OCI-LY1 (cell line): ENCODE measurements around the gene ETV6.
A peak's percentile ranks its signal among the peaks of the same experiment; 100 is the strongest.

Experiments
- H2AFZ ChIP-seq: fragments of 200-600 bp; sonication (generic), shearing (Covaris generic); 2 replicates; pipeline ENCODE4 v1.6.0; 2014; ENCODE audit warnings: antibody characterized with exemption, mild to moderate bottlenecking, low read length
- H3F3A ChIP-seq: fragments of 200-600 bp; sonication (generic), shearing (Covaris generic); 2 replicates; pipeline ENCODE4 v1.6.0; 2014; ENCODE audit warnings: mild to moderate bottlenecking, antibody characterized with exemption, low read length, moderate library complexity; ENCODE audit not compliant: insufficient read depth
- H3K27ac ChIP-seq: fragments of 200-600 bp; sonication (generic); 2 replicates; pipeline ENCODE4 v1.5.1; 2014; ENCODE audit warnings: low read length, mixed run types, mild to moderate bottlenecking, low read depth; ENCODE audit not compliant: poor library complexity, severe bottlenecking
- H3K27me3 ChIP-seq: fragments of 200-600 bp; sonication (generic); 2 replicates; pipeline ENCODE4 v1.6.0; 2014; ENCODE audit warnings: antibody characterized with exemption, mild to moderate bottlenecking, low read length, moderate library complexity; ENCODE audit not compliant: insufficient read depth
- H3K36me3 ChIP-seq: fragments of 200-600 bp; sonication (generic); 2 replicates; pipeline ENCODE4 v1.6.1; 2014; ENCODE audit warnings: mild to moderate bottlenecking, antibody characterized with exemption, low read length, moderate library complexity, mixed read lengths; ENCODE audit not compliant: insufficient read depth
- H3K4me1 ChIP-seq: fragments of 200-600 bp; sonication (generic); 2 replicates; pipeline ENCODE4 v1.5.1; 2014; ENCODE audit warnings: mild to moderate bottlenecking, low read length, moderate library complexity; ENCODE audit not compliant: insufficient read depth, severe bottlenecking
- H3K4me2 ChIP-seq: fragments of 200-600 bp; sonication (generic), shearing (Covaris generic); 2 replicates; pipeline ENCODE4 v1.6.1; 2014; ENCODE audit warnings: low read length
- H3K4me3 ChIP-seq: fragments of 200-600 bp; sonication (generic); 2 replicates; pipeline ENCODE4 v1.5.1; 2014; ENCODE audit warnings: low read length, low read depth, mild to moderate bottlenecking, mixed read lengths; ENCODE audit not compliant: poor library complexity, severe bottlenecking
- H3K79me2 ChIP-seq: fragments of 200-600 bp; shearing (Covaris generic); 2 replicates; pipeline ENCODE4 v1.6.1; 2016; ENCODE audit warnings: mixed run types, low read length, mixed read lengths; ENCODE audit not compliant: insufficient read depth
- H3K9ac ChIP-seq: fragments of 200-600 bp; sonication (generic), shearing (Covaris generic); 2 replicates; pipeline ENCODE4 v1.6.1; 2014; ENCODE audit warnings: mild to moderate bottlenecking, low read length, mixed read lengths
- H3K9me2 ChIP-seq: fragments of 200-600 bp; sonication (generic), shearing (Covaris generic); 2 replicates; pipeline ENCODE4 v1.6.1; 2014; ENCODE audit warnings: low read depth, mild to moderate bottlenecking, low read length, mixed read lengths
- H3K9me3 ChIP-seq: fragments of 200-600 bp; shearing (Covaris generic); 2 replicates; pipeline ENCODE4 v1.6.1; 2014; ENCODE audit warnings: low read length, mixed read lengths
- H4K20me1 ChIP-seq: fragments of 200-600 bp; sonication (generic), shearing (Covaris generic); 2 replicates; pipeline ENCODE4 v1.6.0; 2016; ENCODE audit warnings: mild to moderate bottlenecking, low read length; ENCODE audit not compliant: insufficient read depth
- CTCF ChIP-seq: fragments of 200-600 bp; sonication (generic), shearing (Covaris generic); IDR thresholded peaks from 2 replicates; pipeline ENCODE4 v1.5.1; 2017; ENCODE audit warnings: mild to moderate bottlenecking, antibody characterized with exemption, low read length, moderate library complexity, mixed read lengths
- EZH2 ChIP-seq: fragments of 200-600 bp; sonication (generic), shearing (Covaris generic); IDR thresholded peaks from 2 replicates; pipeline ENCODE4 v1.8.0; 2017; ENCODE audit warnings: borderline replicate concordance, mixed run types, mild to moderate bottlenecking, antibody characterized with exemption, low read length, moderate library complexity, mixed read lengths

Gene ETV6

GRCh38 chr12:11753150-11753499 lies 103.7 kb downstream of the ETV6 start:
- H4K20me1 ChIP-seq: no peaks in the 10 kb centered on the region
- peaks cover 100% of the 10 kb centered on the region for H3K4me1 ChIP-seq
- H3K9me3 ChIP-seq: no peaks in the 10 kb centered on the region
- H3K9ac ChIP-seq: peak overlapping the region; percentile 65
- no peaks in the 10 kb centered on the region for H3K36me3 ChIP-seq
- H3K27me3 ChIP-seq: no peaks in the 10 kb centered on the region
- peak overlapping the region; percentile 99 for H3K27ac ChIP-seq
- no peak overlapping the region for H2AFZ ChIP-seq
- no peaks in the 10 kb centered on the region for H3K79me2 ChIP-seq
- H3F3A ChIP-seq: no peaks in the 10 kb centered on the region
- TF ChIP-seq CTCF: no peak
- no peak for TF ChIP-seq EZH2
- no peak overlapping the region for H3K4me3 ChIP-seq
- peak overlapping the region; percentile 47; the same call in 1 of the 2 replicates for H3K4me2 ChIP-seq
- no peaks in the 10 kb centered on the region for H3K9me2 ChIP-seq

- Histone ChIP-seq H3K4me3 (no peak overlapping the region), H3K4me2 (peak overlapping the region; percentile 47; the same call in 1 of the 2 replicates), H3K9me3 (no peaks in the 10 kb centered on the region), H3K9ac (peak overlapping the region; percentile 65; the same call in 1 of the 2 replicates), H3F3A (0 out of 2 replicates have a peak, but pooled peaks cover 4% of the 10 kb centered on the region), H3K36me3 (no peaks in the 10 kb centered on the region), H3K27me3 (no peaks in the 10 kb centered on the region), H3K79me2 (no peaks in the 10 kb centered on the region), H2AFZ (no peak overlapping the region), H3K27ac (peak overlapping the region; percentile 99), H3K9me2 (no peaks in the 10 kb centered on the region), H3K4me1 (peaks cover 100% of the 10 kb centered on the region), H4K20me1 (no peaks in the 10 kb centered on the region)
- TF ChIP-seq CTCF (no peak), EZH2 (no peak)
Measured at GRCh38 chr12:11753826-11754225, 104.4 kb downstream of the ETV6 start.

- no peaks in the 10 kb centered on the region for H3K9me3 ChIP-seq
- no peaks in the 10 kb centered on the region for H3K36me3 ChIP-seq
- H3K9me2 ChIP-seq: no peaks in the 10 kb centered on the region
- no peak overlapping the region for H2AFZ ChIP-seq
- H3F3A ChIP-seq: 0 out of 2 replicates have a peak, but pooled peaks cover 4% of the 10 kb centered on the region
- peaks cover 100% of the 10 kb centered on the region for H3K4me1 ChIP-seq
- TF ChIP-seq CTCF (no peak), EZH2 (no peak)
- peak overlapping the region; percentile 99 for H3K27ac ChIP-seq
- no peaks in the 10 kb centered on the region for H3K27me3 ChIP-seq
- H3K9ac ChIP-seq: peak overlapping the region; percentile 65; the same call in 1 of the 2 replicates
- no peaks in the 10 kb centered on the region for H3K79me2 ChIP-seq
- no peaks in the 10 kb centered on the region for H4K20me1 ChIP-seq
- peak overlapping the region; percentile 43; the same call in 1 of the 2 replicates for H3K4me2 ChIP-seq
- no peak overlapping the region for H3K4me3 ChIP-seq
Measured at GRCh38 chr12:11754256-11754655, 104.8 kb downstream of the ETV6 start.
